KMS-11 (cell line): ENCODE data around the gene RAB44.

Source experiments
- H2AFZ ChIP-seq: fragments of 200-600 bp; sonication (generic); 2 replicates; pipeline ENCODE4 v1.6.1; 2016; ENCODE audit warnings: antibody characterized with exemption, mixed run types, low read depth
- H3K27ac ChIP-seq: fragments of 200-600 bp; sonication (generic); 2 replicates; pipeline ENCODE4 v1.6.1; 2016; ENCODE audit warnings: mild to moderate bottlenecking, mixed run types
- H3K27me3 ChIP-seq: fragments of 200-600 bp; sonication (generic); 2 replicates; pipeline ENCODE4 v1.6.1; 2017; ENCODE audit warnings: mild to moderate bottlenecking, low read depth, mixed run types, moderate library complexity; ENCODE audit not compliant: insufficient read depth
- H3K36me3 ChIP-seq: fragments of 200-600 bp; sonication (generic); 2 replicates; pipeline ENCODE4 v1.6.1; 2017; ENCODE audit warnings: mild to moderate bottlenecking, mixed run types; ENCODE audit not compliant: insufficient read depth
- H3K4me1 ChIP-seq: fragments of 200-600 bp; sonication (generic); 2 replicates; pipeline ENCODE4 v1.6.1; 2016; ENCODE audit warnings: mild to moderate bottlenecking, low read depth, mixed run types; ENCODE audit not compliant: poor library complexity, severe bottlenecking
- H3K4me2 ChIP-seq: fragments of 200-600 bp; sonication (generic); 2 replicates; pipeline ENCODE4 v1.7.0; 2016; ENCODE audit warnings: mild to moderate bottlenecking, mixed run types
- H3K4me3 ChIP-seq: fragments of 200-600 bp; sonication (generic); IDR thresholded peaks from 2 replicates; pipeline ENCODE4 v1.6.1; 2017; ENCODE audit warnings: low read depth, low read length, mixed read lengths; ENCODE audit not compliant: insufficient read depth
- H3K79me2 ChIP-seq: fragments of 200-600 bp; sonication (generic); 2 replicates; pipeline ENCODE4 v1.6.1; 2016; ENCODE audit warnings: low read depth, mixed run types; ENCODE audit not compliant: insufficient read depth
- H3K9ac ChIP-seq: fragments of 200-600 bp; sonication (generic); 2 replicates; pipeline ENCODE4 v1.6.1; 2016; ENCODE audit warnings: mild to moderate bottlenecking, mixed run types
- H4K20me1 ChIP-seq: fragments of 200-600 bp; sonication (generic); 2 replicates; pipeline ENCODE4 v1.6.1; 2016; ENCODE audit warnings: mild to moderate bottlenecking, mixed run types; ENCODE audit not compliant: insufficient read depth
- TF ChIP-seq, protein P1 (sequence below): fragments of 200-600 bp; sonication (generic); conservative IDR thresholded peaks from 2 replicates; pipeline ENCODE4 v1.6.1; 2017; ENCODE audit warnings: low read depth, mild to moderate bottlenecking, antibody characterized with exemption, low read length, moderate library complexity, mixed read lengths

Gene RAB44

GRCh38 chr6:36754582-36755434 is 57.2 kb downstream of the RAB44 start:
- H3K27ac ChIP-seq, result no peak overlapping the region
- H3K27me3 ChIP-seq, result no peaks in the 10 kb centered on the region
- no peaks in the 10 kb centered on the region for H3K36me3 ChIP-seq
- peaks cover 42% of the 10 kb centered on the region for H3K4me1 ChIP-seq
- no peak overlapping the region for H2AFZ ChIP-seq
- TF ChIP-seq, protein P1, sequence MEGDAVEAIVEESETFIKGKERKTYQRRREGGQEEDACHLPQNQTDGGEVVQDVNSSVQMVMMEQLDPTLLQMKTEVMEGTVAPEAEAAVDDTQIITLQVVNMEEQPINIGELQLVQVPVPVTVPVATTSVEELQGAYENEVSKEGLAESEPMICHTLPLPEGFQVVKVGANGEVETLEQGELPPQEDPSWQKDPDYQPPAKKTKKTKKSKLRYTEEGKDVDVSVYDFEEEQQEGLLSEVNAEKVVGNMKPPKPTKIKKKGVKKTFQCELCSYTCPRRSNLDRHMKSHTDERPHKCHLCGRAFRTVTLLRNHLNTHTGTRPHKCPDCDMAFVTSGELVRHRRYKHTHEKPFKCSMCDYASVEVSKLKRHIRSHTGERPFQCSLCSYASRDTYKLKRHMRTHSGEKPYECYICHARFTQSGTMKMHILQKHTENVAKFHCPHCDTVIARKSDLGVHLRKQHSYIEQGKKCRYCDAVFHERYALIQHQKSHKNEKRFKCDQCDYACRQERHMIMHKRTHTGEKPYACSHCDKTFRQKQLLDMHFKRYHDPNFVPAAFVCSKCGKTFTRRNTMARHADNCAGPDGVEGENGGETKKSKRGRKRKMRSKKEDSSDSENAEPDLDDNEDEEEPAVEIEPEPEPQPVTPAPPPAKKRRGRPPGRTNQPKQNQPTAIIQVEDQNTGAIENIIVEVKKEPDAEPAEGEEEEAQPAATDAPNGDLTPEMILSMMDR, result no peak
- H3K4me3 ChIP-seq, result no peak overlapping the region
- no peak overlapping the region for H3K4me2 ChIP-seq
- H3K79me2 ChIP-seq, result no peaks in the 10 kb centered on the region
- no peaks in the 10 kb centered on the region for H4K20me1 ChIP-seq
- H3K9ac ChIP-seq, result no peak overlapping the region

DNA sequence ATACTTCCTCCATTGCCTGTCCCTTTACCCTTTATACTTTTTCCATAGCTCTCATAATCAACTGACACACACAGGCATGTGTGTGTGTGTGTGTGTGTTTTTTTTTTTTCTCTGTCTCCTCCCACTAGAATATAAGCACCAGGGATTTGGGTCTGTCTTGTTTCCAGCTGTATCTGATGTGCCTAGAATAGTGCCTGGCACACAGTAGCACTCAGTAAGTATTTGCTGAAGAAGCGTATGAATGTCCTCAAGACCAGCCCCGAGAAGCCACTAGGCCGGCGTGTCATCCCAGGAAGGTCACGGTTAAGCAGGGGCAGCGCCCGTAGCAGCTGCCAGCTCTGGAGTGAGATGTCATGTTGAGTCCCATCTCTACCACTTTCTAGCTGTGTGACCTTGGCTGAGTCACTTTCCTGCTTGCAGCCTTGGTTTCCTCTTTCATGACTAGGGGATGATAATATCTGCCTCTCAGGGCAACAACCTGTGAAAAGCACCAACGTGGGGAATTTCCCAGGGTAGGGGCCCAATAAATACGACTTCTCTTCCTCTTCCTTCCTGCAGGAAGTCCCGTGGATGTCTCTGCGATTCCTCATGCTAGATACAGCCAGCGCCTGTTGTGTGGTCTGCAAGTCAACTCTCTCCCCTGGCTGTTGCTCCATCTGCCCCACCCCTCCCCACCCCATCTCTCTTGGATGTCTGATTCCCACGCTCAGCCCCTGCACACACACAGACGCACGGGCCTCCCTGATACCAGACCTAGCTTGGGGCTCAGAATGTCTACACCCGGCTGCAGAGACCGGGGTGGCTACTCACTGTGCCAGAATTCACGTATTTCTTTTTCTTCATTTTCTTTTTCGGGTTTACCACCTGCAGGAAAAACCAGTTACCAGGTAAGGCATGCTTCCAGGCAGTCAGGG is 58.1 kb downstream of the RAB44 start:
- Histone ChIP-seq H3K27me3 (no peaks in the 10 kb centered on the region; the same call in 1 of the 2 replicates), H3K27ac (no peak overlapping the region), H4K20me1 (no peaks in the 10 kb centered on the region), H3K4me3 (no peak overlapping the region), H2AFZ (no peak overlapping the region), H3K9ac (no peak overlapping the region), H3K36me3 (no peaks in the 10 kb centered on the region), H3K4me1 (peaks cover 42% of the 10 kb centered on the region), H3K4me2 (no peak overlapping the region), H3K79me2 (no peaks in the 10 kb centered on the region)
- TF ChIP-seq, protein P1, result no peak

- no peaks in the 10 kb centered on the region for H4K20me1 ChIP-seq
- H3K4me2 ChIP-seq, result no peak overlapping the region
- peaks cover 39% of the 10 kb centered on the region for H3K4me1 ChIP-seq
- no peak overlapping the region for H2AFZ ChIP-seq
- H3K4me3 ChIP-seq, result no peak overlapping the region
- no peaks in the 10 kb centered on the region for H3K79me2 ChIP-seq
- no peaks in the 10 kb centered on the region; the same call in 1 of the 2 replicates for H3K27me3 ChIP-seq
- no peaks in the 10 kb centered on the region for H3K36me3 ChIP-seq
- TF ChIP-seq, protein P1, result no peak
- H3K9ac ChIP-seq, result no peak overlapping the region
- no peak overlapping the region for H3K27ac ChIP-seq
These were observed 59.2 kb downstream of the RAB44 start for GRCh38 chr6:36756786-36757185.

- no peaks in the 10 kb centered on the region for H4K20me1 ChIP-seq
- peaks cover 35% of the 10 kb centered on the region for H3K4me1 ChIP-seq
- TF ChIP-seq, protein P1, result no peak
- H3K27ac ChIP-seq, result no peak overlapping the region
- H3K9ac ChIP-seq, result no peak overlapping the region
- H3K79me2 ChIP-seq, result no peaks in the 10 kb centered on the region
- H2AFZ ChIP-seq, result no peak overlapping the region
- H3K36me3 ChIP-seq, result no peaks in the 10 kb centered on the region
- H3K4me2 ChIP-seq, result no peak overlapping the region
- H3K27me3 ChIP-seq, result no peaks in the 10 kb centered on the region; the same call in 1 of the 2 replicates
- no peak overlapping the region for H3K4me3 ChIP-seq
These were observed 59.6 kb downstream of the RAB44 start for GRCh38 chr6:36757206-36757605.
